Neural progenitor cell (in vitro differentiated cells): ENCODE results near the gene ZNF99.

Experiments
- CTCF ChIP-seq: fragments of 200-600 bp; sonication (generic); IDR thresholded peaks from 2 replicates; pipeline ENCODE4 v1.5.1; 2017; ENCODE audit warnings: antibody characterized with exemption, mild to moderate bottlenecking
- EZH2 ChIP-seq: fragments of 200-600 bp; sonication (generic); IDR thresholded peaks from 2 replicates; pipeline ENCODE4 v1.6.1; 2017; ENCODE audit warnings: antibody characterized with exemption, mild to moderate bottlenecking, moderate library complexity
- EZH2phosphoT487 ChIP-seq: fragments of 200-600 bp; sonication (generic); IDR thresholded peaks from 2 replicates; pipeline ENCODE4 v1.6.1; 2017; ENCODE audit warnings: antibody characterized with exemption

GRCh38 chr19:22814124-22814523 is 30.2 kb upstream of the ZNF99 start:
- TF ChIP-seq CTCF (no peak), EZH2 (no peak), EZH2phosphoT487 (no peak)
